ENCODE measurements around the gene LYSMD4.

The LYSMD4 gene

GRCh38 chr15:99731336-99732123 is 1.7 kb downstream of the LYSMD4 start:
- DNase-seq (ENCODE audit: low read depth): no peak

GRCh38 chr15:99729920-99730319 is 3.3 kb downstream of the LYSMD4 start:
- DNase-seq (ENCODE audit: low read depth): no peak

- DNase-seq (ENCODE audit: low read depth): no peak
Measured at GRCh38 chr15:99729327-99729726, 3.9 kb downstream of the LYSMD4 start.

GRCh38 chr15:99728916-99729315 is 4.3 kb downstream of the LYSMD4 start:
- no peak for DNase-seq (ENCODE audit: low read depth)

GRCh38 chr15:99727733-99728132 is 5.5 kb downstream of the LYSMD4 start:
- no peak for DNase-seq (ENCODE audit: low read depth)

- DNase-seq (ENCODE audit: low read depth): no peak
Measured at GRCh38 chr15:99727330-99727729, 5.9 kb downstream of the LYSMD4 start.

- no peak for DNase-seq (ENCODE audit: low read depth)
Measured at GRCh38 chr15:99726333-99726732, 6.9 kb downstream of the LYSMD4 start.

- DNase-seq (ENCODE audit: low read depth): no peak
Measured at GRCh38 chr15:99722406-99722805, 10.8 kb downstream of the LYSMD4 start.

- no peak for DNase-seq (ENCODE audit: low read depth)
Measured at GRCh38 chr15:99721896-99722295, 11.3 kb downstream of the LYSMD4 start.

- DNase-seq (ENCODE audit: low read depth): no peak
Measured at GRCh38 chr15:99721104-99721778, 12.0 kb downstream of the LYSMD4 start.

- DNase-seq (ENCODE audit: low read depth): no peak
Measured at GRCh38 chr15:99720533-99720932, 12.7 kb downstream of the LYSMD4 start.

GRCh38 chr15:99719096-99719541 is 14.1 kb downstream of the LYSMD4 start:
- no peak for DNase-seq (ENCODE audit: low read depth)

- no peak for DNase-seq (ENCODE audit: low read depth)
Measured at GRCh38 chr15:99718421-99718820, 14.8 kb downstream of the LYSMD4 start.

GRCh38 chr15:99717161-99718009 is 15.9 kb downstream of the LYSMD4 start:
- no peak for DNase-seq (ENCODE audit: low read depth)

GRCh38 chr15:99716540-99717095 is 16.6 kb downstream of the LYSMD4 start:
- DNase-seq (ENCODE audit: low read depth): no peak

- no peak for DNase-seq (ENCODE audit: low read depth)
Measured at GRCh38 chr15:99712415-99712814, 20.8 kb downstream of the LYSMD4 start.

GRCh38 chr15:99711625-99712024 is 21.6 kb downstream of the LYSMD4 start:
- no peak for DNase-seq (ENCODE audit: low read depth)

GRCh38 chr15:99709243-99709986 is 23.8 kb downstream of the LYSMD4 start:
- DNase-seq (ENCODE audit: low read depth): no peak

GRCh38 chr15:99708563-99708962 is 24.7 kb downstream of the LYSMD4 start:
- DNase-seq (ENCODE audit: low read depth): no peak

GRCh38 chr15:99707473-99708270 is 25.6 kb downstream of the LYSMD4 start:
- DNase-seq (ENCODE audit: low read depth): no peak
